HFFc6 (cell line): ENCODE data around the gene JAK1. TPM values are rescaled to one million over a fixed set of nuclear protein-coding genes. Genes with fewer than 3 reads are reported as not detected.

Experiments
- DNase-seq: peaks from one replicate; pipeline ENCODE4 v3.0.0-alpha.2; 2018
- H3K27ac Mint-ChIP-seq: 2 replicates; pipeline ENCODE4 v1.8.0; 2020; ENCODE audit warnings: mild to moderate bottlenecking, mixed read lengths
- H3K27me3 Mint-ChIP-seq: 2 replicates; pipeline ENCODE4 v1.8.0; 2021; ENCODE audit warnings: mild to moderate bottlenecking, moderate library complexity, mixed read lengths; ENCODE audit not compliant: insufficient read depth
- H3K36me3 Mint-ChIP-seq: 2 replicates; pipeline ENCODE4 v1.8.0; 2021; ENCODE audit warnings: low read depth, mixed read lengths
- H3K4me1 Mint-ChIP-seq: 2 replicates; pipeline ENCODE4 v1.8.0; 2020; ENCODE audit warnings: low read depth, mixed read lengths
- H3K4me3 Mint-ChIP-seq: 2 replicates; pipeline ENCODE4 v1.8.0; 2020; ENCODE audit warnings: mild to moderate bottlenecking, moderate library complexity, mixed read lengths
- H3K9me3 Mint-ChIP-seq: 2 replicates; pipeline ENCODE4 v1.8.0; 2020; ENCODE audit warnings: mild to moderate bottlenecking, mixed read lengths
- total RNA-seq, 6 experiments: library from RNA; stranded (reverse); fragmentation: NEBNext Ultra II Directional; extraction: Animal tissue kit (Norgen Biotek cat#: 25700); gene quantifications; 2 replicates in 1 of 6; 3 replicates in 5 of 6; pipeline ENCODE4 v1.2.3, GENCODE V29; 2021
- TF ChIP-seq, protein P1 (sequence below): fragments of 200-600 bp; sonication (generic); IDR thresholded peaks from 2 replicates; pipeline ENCODE4 v1.5.0; 2021; ENCODE audit warnings: antibody characterized with exemption, mild to moderate bottlenecking

The JAK1 gene
- total RNA-seq, 6 experiments from 2014 or later = 90.0 to 104 (median 98.3) TPM

DNA sequence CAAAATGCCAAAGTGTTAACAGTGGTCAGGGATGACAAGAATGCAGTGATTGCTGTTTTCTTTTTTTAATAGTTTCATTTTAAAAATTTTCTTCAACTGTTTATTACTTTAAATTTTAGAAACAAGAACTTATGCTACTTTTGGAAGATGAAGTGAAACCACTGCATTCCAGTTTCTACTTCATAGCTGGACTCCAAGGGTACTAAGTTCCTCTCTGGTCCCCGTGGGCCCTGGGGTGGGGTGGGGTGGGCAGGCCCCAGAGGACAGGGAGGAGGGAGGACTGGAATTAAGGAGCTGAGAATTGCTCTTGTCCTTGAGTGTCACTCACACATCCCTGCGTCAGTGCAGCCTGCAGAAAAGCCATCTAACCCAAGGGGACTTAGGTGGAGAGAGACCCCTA is 124.1 kb downstream of the JAK1 start:
- DNase-seq = no peak
- TF ChIP-seq, protein P1, sequence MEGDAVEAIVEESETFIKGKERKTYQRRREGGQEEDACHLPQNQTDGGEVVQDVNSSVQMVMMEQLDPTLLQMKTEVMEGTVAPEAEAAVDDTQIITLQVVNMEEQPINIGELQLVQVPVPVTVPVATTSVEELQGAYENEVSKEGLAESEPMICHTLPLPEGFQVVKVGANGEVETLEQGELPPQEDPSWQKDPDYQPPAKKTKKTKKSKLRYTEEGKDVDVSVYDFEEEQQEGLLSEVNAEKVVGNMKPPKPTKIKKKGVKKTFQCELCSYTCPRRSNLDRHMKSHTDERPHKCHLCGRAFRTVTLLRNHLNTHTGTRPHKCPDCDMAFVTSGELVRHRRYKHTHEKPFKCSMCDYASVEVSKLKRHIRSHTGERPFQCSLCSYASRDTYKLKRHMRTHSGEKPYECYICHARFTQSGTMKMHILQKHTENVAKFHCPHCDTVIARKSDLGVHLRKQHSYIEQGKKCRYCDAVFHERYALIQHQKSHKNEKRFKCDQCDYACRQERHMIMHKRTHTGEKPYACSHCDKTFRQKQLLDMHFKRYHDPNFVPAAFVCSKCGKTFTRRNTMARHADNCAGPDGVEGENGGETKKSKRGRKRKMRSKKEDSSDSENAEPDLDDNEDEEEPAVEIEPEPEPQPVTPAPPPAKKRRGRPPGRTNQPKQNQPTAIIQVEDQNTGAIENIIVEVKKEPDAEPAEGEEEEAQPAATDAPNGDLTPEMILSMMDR = no peak
- Mint-ChIP-seq H3K27ac (no peak overlapping the region), H3K4me3 (no peak overlapping the region), H3K36me3 (peaks cover 9% of the 10 kb centered on the region), H3K27me3 (no peaks in the 10 kb centered on the region), H3K9me3 (no peaks in the 10 kb centered on the region), H3K4me1 (peaks cover 6% of the 10 kb centered on the region; the same call in 1 of the 2 replicates)

DNA sequence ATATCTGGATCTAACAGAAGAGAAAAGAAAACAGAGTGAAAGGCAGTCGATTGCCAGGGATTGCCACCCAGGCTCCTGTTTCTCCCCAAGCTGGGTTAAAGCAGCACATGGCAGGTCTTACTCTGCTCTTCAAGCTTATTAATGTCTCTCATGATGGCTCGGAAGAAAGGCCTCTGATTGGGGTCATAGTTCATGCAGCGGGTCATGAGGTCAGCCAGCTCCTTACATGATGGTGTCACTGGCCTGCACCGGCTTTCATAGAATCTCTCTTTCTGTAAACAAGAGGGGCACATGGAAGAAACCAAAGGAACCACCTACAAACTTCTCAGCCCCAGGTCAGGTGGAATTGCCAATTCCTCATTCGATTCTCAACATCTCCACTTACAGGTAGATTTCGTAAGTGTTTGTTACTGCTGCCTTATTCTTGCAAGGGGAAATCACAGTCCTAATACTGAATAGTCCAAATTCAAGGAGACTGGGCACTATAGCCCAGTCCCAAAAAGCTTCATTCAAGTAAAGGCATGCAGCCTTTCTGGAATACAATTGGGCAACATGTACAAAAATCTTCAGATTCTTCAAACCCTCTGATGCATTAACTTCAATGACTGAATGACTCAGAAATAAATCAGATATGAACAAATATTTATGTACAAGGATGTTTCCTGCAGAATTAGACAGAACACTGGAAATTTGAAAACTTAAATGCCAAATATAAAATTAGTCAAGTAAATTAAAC is 124.9 kb downstream of the JAK1 start:
- H3K9me3 Mint-ChIP-seq = no peaks in the 10 kb centered on the region
- H3K4me3 Mint-ChIP-seq = no peak overlapping the region
- no peak overlapping the region for H3K27ac Mint-ChIP-seq
- no peaks in the 10 kb centered on the region; the same call in 1 of the 2 replicates for H3K27me3 Mint-ChIP-seq
- TF ChIP-seq, protein P1 = no peak
- peaks cover 6% of the 10 kb centered on the region; the same call in 1 of the 2 replicates for H3K4me1 Mint-ChIP-seq
- DNase-seq = no peak
- H3K36me3 Mint-ChIP-seq = peaks cover 15% of the 10 kb centered on the region

DNA sequence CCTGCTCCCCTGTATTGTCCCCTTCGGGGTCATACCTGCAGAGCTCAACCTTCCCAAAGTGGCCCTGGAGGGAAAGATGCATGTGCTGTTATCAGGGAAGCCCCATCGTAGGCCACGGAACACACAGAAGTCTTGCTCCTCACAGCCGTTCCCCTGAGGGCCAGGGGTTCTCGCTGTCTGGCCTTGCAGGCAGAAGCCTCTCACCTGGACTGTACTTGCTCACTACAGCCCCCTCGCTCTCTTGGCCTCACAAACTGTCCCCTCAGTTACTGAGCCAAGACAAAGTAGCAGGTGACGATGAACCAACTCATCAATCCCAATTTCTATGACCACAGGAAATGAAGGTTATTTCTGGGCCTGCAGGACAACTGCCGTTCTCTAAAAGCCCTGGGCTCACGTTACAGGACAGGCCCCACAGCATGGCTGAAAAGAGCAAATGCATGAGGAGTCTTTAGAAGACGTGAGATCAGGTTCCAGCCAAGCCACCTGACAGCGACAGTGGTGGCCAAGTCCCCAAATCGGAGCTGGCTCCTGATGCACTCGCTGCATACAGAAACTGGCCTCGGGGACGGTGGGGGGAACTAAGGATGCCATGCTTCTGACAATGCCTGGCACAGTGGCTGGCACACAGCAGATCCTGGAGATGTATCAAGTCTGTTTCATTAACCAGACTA is 126.5 kb downstream of the JAK1 start:
- no peak for DNase-seq
- Mint-ChIP-seq H3K4me3 (no peak overlapping the region), H3K36me3 (peaks cover 15% of the 10 kb centered on the region), H3K4me1 (peaks cover 16% of the 10 kb centered on the region), H3K27ac (no peak overlapping the region), H3K27me3 (no peaks in the 10 kb centered on the region; the same call in 1 of the 2 replicates), H3K9me3 (no peaks in the 10 kb centered on the region)
- TF ChIP-seq, protein P1 = no peak

DNA sequence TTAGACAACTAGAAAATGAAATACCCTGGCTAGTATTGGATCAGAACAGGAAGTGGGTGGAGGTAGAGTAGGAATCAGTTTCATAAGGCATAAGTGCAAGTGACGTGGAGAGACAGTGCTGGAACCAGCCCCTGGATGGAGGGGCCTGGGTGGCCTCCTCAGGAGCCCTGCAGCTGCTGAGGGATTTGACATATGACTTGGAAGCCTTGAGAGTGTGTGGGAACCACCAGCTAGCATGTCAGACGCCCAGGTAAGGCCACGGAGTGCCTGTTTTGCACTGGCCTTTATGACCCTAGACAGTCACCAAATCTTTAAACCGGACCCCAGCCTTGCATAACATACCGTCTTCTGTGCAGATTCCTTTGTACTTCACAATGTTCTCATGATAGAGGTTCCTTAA is 127.1 kb downstream of the JAK1 start:
- Mint-ChIP-seq H3K9me3 (no peaks in the 10 kb centered on the region), H3K27ac (no peak overlapping the region), H3K36me3 (peaks cover 15% of the 10 kb centered on the region), H3K27me3 (no peaks in the 10 kb centered on the region; the same call in 1 of the 2 replicates), H3K4me1 (peaks cover 22% of the 10 kb centered on the region), H3K4me3 (no peak overlapping the region)
- TF ChIP-seq, protein P1 = no peak
- DNase-seq = no peak

DNA sequence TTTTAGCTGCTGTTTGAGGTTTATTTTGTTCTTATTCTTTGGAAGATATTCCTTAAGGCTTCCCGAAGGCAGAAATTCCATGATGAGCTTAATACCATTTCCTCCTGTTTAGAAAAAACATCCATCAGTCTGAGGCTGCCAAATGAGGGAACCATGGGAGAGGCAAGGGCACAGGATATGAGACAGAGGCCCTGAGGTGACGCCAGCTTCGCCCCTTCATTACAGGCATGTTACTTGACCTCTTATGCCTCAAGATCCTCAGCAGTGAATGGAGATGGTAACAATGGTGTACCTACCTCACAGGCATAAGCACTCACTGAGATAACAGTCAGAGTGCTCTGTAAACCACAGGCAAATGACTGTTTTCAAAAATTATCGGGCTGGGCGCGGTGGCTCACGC is 127.9 kb downstream of the JAK1 start:
- Mint-ChIP-seq H3K9me3 (no peaks in the 10 kb centered on the region), H3K27ac (no peak overlapping the region), H3K27me3 (no peaks in the 10 kb centered on the region; the same call in 1 of the 2 replicates), H3K4me1 (peaks cover 24% of the 10 kb centered on the region), H3K4me3 (no peak overlapping the region), H3K36me3 (peaks cover 15% of the 10 kb centered on the region)
- no peak for DNase-seq
- TF ChIP-seq, protein P1 = no peak
